Esophagus squamous epithelium (tissue), 5 donors: ENCODE data around the gene SNPH. TPM values are rescaled to one million over a fixed set of nuclear protein-coding genes. Genes with fewer than 3 reads are reported as not detected.
"Not testable (repeated sequence)": the region's sequence is repeated elsewhere in the genome, so short reads cannot be mapped to it uniquely, and the experiment has no call there.

Source experiments
- DNase-seq: peaks from one replicate; lab custom pipeline; 2025; lab: John Stamatoyannopoulos, UW
- H3K27ac ChIP-seq, 4 donors: fragments of 200-600 bp; sonication (generic); one replicate each; pipeline ENCODE4 v1.5.1; 2016 to 2019; ENCODE audit warnings: mild to moderate bottlenecking in 1 of 4
- H3K27me3 ChIP-seq, 4 donors: fragments of 200-600 bp; sonication (generic); 1 replicate in 3 of 4; 2 replicates in 1 of 4; pipeline versions ENCODE4 v1.5.1 to v1.6.0; 2017 to 2021; ENCODE audit warnings: antibody characterized with exemption in 1 of 4
- H3K36me3 ChIP-seq, 3 donors: fragments of 200-600 bp; sonication (generic); one replicate each; pipeline ENCODE4 v1.5.1; 2016 to 2019
- H3K4me1 ChIP-seq, 3 donors: fragments of 200-600 bp; sonication (generic); one replicate each; pipeline ENCODE4 v1.5.1; 2017 to 2019
- H3K4me3 ChIP-seq, 4 donors: fragments of 200-600 bp; sonication (generic); 1 replicate in 3 of 4; 2 replicates in 1 of 4; pipeline ENCODE4 v1.5.1; 2016 to 2019; ENCODE audit warnings: mild to moderate bottlenecking in 2 of 4, moderate library complexity in 1 of 4
- H3K9me3 ChIP-seq, 3 donors: fragments of 200-600 bp; sonication (generic); one replicate each; pipeline ENCODE4 v1.5.1; 2016 to 2019
- POLR2A ChIP-seq, 4 donors: fragments of 450-650 bp; IDR thresholded peaks; one replicate each; pipeline ENCODE4 v1.6.1; 2017; ENCODE audit warnings: antibody characterized with exemption in 4 of 4, mild to moderate bottlenecking in 4 of 4, moderate library complexity in 3 of 4
- WGBS, 2 donors: methylation state at CpG; one replicate each; pipeline ENCODE4 v1.1.5; 2018; 5-methylcytosine and 5-hydroxymethylcytosine counted together
- intact Hi-C: fragments of 100-400 bp; cut with DNase I; formaldehyde crosslinking; loops from one replicate; pipeline ENCODE4 v1.15.0; 2022
- total RNA-seq, 4 donors: library from RNA; depleted of rRNA; stranded (reverse); fragments of >200 nt; gene quantifications; one replicate each; pipeline ENCODE4 v1.1.0, GENCODE V29; 2016
- TF ChIP-seq, protein P1 (sequence below), 6 experiments: fragments of 450-650 bp in 4 of 6; fragments of 200-600 bp in 2 of 6; sonication (generic) in 2 of 6; IDR thresholded peaks; one replicate each; pipeline ENCODE4 v1.5.1; 2016 to 2019; ENCODE audit warnings: antibody characterized with exemption in 6 of 6, mild to moderate bottlenecking in 4 of 6, moderate library complexity in 4 of 6
- donor health status: DM: yes; HTN: yes; CAD: no.

The SNPH gene
- total RNA-seq, 4 donors from 2014 or later: 0.83 to 2.5 (median 1.5) TPM

DNA sequence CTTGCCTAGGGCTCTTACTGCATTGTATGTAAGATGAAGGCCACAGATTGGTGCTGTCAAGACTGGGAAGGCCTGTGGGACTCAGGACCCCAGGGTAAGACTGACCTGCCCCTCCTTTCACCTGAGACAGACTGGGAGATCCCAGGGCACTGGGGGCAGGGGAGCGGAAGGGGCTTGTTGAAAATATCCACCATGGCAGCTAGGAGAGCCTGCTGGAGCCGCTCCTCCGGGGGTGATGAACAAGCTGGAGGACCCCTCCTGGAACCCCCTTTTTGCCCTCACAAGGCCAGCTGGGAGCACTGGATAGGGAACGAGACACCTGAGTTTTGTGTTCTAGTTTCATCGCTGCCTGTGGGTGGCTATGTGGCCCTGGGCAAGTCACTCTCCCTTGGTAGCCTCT lies 72.0 kb downstream of the SNPH start:
- H3K36me3 ChIP-seq: peaks cover 0 to 12% (median 0%) of the 10 kb centered on the region in 3 donors
- 90 to 93% methylated on average over 3 of the region's 5 CpGs for WGBS, 2 donors
- H3K9me3 ChIP-seq: no peaks in the 10 kb centered on the region
- peaks cover 10 to 44% (median 19%) of the 10 kb centered on the region in 3 donors for H3K4me1 ChIP-seq
- no peak overlapping the region for H3K4me3 ChIP-seq
- intact Hi-C loops: no loop called here
- TF ChIP-seq POLR2A (IDR thresholded peaks at IDR 0.05): no peak
- TF ChIP-seq, protein P1, sequence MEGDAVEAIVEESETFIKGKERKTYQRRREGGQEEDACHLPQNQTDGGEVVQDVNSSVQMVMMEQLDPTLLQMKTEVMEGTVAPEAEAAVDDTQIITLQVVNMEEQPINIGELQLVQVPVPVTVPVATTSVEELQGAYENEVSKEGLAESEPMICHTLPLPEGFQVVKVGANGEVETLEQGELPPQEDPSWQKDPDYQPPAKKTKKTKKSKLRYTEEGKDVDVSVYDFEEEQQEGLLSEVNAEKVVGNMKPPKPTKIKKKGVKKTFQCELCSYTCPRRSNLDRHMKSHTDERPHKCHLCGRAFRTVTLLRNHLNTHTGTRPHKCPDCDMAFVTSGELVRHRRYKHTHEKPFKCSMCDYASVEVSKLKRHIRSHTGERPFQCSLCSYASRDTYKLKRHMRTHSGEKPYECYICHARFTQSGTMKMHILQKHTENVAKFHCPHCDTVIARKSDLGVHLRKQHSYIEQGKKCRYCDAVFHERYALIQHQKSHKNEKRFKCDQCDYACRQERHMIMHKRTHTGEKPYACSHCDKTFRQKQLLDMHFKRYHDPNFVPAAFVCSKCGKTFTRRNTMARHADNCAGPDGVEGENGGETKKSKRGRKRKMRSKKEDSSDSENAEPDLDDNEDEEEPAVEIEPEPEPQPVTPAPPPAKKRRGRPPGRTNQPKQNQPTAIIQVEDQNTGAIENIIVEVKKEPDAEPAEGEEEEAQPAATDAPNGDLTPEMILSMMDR (IDR thresholded peaks at IDR 0.05): no peak
- peak overlapping the region in 2 of 4 donors; percentile 76 to 77 for H3K27ac ChIP-seq
- DNase-seq: no peak
- no peaks in the 10 kb centered on the region for H3K27me3 ChIP-seq

DNA sequence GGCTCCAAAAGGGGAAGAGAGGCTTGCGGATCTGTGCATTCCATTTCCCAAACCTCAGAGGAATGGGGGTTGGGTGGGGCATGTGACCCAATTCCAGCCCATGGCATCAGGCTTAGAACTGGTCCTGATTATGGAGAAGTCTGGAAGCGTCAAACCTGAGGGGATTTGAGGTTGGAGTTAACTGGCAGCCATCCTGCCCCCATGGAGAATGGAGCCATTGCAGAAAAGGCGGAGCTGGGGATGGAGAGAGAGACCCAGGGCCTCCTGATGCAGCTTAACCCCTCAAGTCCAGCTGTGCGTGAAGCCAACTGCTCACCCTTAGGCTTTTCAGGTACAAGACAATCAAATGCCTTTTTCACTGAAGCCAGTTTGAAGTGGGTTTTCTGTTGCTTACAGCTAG lies 72.7 kb downstream of the SNPH start:
- intact Hi-C loops: no loop called here
- Histone ChIP-seq H3K27me3 (no peaks in the 10 kb centered on the region), H3K4me3 (no peak overlapping the region), H3K9me3 (no peaks in the 10 kb centered on the region), H3K4me1 (peaks cover 10 to 40% (median 19%) of the 10 kb centered on the region in 3 donors), H3K36me3 (peaks cover 0 to 6% (median 0%) of the 10 kb centered on the region in 3 donors), H3K27ac (no peak overlapping the region)
- WGBS, 2 donors: 78 to 96% methylated on average over 3 of the region's 4 CpGs
- no peak for DNase-seq
- no peak for TF ChIP-seq POLR2A (IDR thresholded peaks at IDR 0.05)
- TF ChIP-seq, protein P1 (IDR thresholded peaks at IDR 0.05): no peak

DNA sequence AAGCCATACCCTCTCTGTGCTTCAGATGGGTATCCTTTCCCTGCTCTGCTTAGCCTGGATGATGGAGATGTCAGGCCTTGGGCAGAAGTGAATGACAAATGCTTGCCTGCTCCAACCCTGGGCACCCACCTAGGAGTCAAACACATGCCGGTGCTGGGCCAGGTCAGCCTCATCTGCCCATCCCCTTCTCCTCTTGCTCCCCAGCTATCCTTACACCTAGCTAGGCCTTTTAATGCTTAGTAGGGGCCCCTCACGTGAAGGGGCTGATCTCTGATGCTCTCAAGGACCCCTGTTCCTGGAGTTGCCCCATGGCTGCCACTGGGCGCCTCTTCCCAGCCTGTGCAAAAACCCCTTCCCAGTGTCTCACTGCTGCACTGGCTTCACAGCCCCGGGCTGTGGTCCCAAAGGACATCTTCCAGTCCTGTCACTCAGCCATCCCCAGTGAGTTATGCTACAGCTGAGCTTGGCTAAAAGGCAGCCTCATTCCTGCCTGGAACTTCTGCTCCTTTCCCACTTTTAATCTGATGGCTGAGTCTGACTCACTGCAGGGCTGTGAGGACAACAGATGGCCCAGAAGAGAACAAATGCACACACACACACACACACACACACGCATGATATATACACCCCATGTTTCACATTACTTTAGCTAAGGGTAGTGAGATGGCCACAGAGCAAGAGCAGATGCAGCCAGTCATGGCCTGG lies 75.6 kb downstream of the SNPH start:
- no peak for DNase-seq
- intact Hi-C loops: no loop called here
- no peaks in the 10 kb centered on the region for H3K27me3 ChIP-seq
- peaks cover 5 to 15% (median 5%) of the 10 kb centered on the region in 3 donors for H3K4me1 ChIP-seq
- no peaks in the 10 kb centered on the region for H3K36me3 ChIP-seq
- no peak overlapping the region for H3K27ac ChIP-seq
- no peak for TF ChIP-seq POLR2A (IDR thresholded peaks at IDR 0.05)
- TF ChIP-seq, protein P1 (IDR thresholded peaks at IDR 0.05): no peak
- H3K9me3 ChIP-seq: no peaks in the 10 kb centered on the region
- WGBS, 2 donors: 82 to 85% methylated on average over 3 to 5 of the region's 5 CpGs
- no peak overlapping the region for H3K4me3 ChIP-seq

DNA sequence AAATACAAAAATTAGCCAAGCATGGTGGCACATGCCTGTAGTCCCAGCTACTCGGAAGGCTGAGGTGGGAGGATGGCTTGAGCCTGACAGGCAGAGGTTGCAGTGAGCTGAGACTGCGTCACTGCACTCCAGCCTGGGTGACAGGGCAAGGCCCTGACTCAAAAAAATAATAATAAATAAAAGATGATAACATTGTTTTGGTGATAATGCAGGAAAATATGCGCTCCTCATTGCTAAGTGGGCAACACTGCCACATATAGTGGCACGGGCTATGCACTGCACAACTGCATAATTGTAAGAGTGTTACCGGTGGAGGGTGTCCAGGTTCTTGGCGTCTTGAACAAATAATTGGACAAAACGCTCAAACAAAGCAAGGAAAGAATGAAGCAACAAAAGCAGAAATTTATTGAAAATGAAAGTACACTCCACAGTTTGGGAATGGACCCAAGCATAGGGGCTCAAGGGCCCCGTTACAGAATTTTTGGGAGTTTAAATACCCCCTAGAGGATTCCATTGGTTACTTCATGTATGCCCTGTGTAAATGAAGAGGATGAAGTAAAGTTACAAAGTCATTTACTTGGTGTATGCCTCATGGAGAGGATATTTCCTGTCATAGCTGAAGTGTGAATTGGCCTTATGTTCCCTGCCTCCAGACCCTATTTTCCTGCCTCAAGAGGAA lies 77.5 kb downstream of the SNPH start:
- H3K27me3 ChIP-seq, H3K4me3 ChIP-seq, DNase-seq, H3K9me3 ChIP-seq, H3K4me1 ChIP-seq, H3K36me3 ChIP-seq, intact Hi-C loops, H3K27ac ChIP-seq: not testable (repeated sequence)
- TF ChIP-seq, protein P1 (IDR thresholded peaks at IDR 0.05): peak in 1 of 6 experiments; percentile 8
- 81 to 86% methylated on average over 8 of the region's 8 CpGs for WGBS, 2 donors
